ENCODE measurements around the gene MMP20.

DNA sequence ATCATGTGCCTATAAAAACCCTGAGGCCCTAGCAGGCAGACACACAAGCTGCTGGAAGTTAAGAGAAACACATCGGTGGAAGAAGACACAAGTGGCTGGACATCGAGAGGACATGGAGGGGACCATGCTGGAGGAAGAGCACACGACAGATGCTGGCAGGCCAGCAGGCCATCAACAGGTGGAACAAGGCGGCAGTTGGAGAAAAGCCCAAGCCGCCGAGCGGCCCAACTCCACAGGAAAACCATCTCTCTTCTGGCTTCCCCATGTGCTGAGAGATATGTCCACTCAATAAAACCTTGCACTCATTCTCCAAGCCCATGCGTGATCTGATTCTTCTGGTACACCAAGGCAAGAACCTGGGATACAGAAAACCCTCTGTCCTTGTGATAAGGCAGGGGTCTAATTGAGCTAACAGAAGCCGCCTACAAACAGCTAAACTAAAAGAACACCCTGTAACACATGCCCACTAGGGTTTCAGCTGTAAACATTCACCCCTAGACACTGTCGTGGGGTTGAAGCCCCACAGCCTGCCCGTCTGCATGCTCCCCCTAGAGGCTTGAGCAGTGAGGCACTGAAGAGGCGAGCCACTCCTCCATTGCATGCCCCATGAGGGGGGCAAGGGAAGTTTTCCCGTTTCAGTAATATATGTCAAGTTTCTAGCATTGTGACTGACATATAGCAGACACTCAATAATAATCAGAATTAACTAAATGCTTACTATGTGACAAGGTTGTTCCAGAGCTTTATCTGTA, 39.0 kb upstream of the MMP20 start:
- TF ChIP-seq, protein P1, sequence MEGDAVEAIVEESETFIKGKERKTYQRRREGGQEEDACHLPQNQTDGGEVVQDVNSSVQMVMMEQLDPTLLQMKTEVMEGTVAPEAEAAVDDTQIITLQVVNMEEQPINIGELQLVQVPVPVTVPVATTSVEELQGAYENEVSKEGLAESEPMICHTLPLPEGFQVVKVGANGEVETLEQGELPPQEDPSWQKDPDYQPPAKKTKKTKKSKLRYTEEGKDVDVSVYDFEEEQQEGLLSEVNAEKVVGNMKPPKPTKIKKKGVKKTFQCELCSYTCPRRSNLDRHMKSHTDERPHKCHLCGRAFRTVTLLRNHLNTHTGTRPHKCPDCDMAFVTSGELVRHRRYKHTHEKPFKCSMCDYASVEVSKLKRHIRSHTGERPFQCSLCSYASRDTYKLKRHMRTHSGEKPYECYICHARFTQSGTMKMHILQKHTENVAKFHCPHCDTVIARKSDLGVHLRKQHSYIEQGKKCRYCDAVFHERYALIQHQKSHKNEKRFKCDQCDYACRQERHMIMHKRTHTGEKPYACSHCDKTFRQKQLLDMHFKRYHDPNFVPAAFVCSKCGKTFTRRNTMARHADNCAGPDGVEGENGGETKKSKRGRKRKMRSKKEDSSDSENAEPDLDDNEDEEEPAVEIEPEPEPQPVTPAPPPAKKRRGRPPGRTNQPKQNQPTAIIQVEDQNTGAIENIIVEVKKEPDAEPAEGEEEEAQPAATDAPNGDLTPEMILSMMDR (IDR thresholded peaks at IDR 0.05; ENCODE audit: extremely low read depth in 1 of 2, insufficient read depth in 1 of 2, low read depth in 1 of 2, low read length in 2 of 2) = peak; percentile 30 to 37
- TF ChIP-seq POLR2AphosphoS5 (IDR thresholded peaks at IDR 0.05; ENCODE audit: insufficient read depth, low read depth, low read length) (no peak), MYC (IDR thresholded peaks at IDR 0.05; ENCODE audit: low read depth, low read length) (no peak), POLR2A (IDR thresholded peaks at IDR 0.05; ENCODE audit: low read depth, low read length) (no peak), EZH2 (IDR thresholded peaks at IDR 0.05; ENCODE audit: borderline replicate concordance, low read depth, low read length, severe bottlenecking) (no peak), JUN (IDR thresholded peaks at IDR 0.05; ENCODE audit: borderline replicate concordance, insufficient read depth, insufficient read length, low read depth) (no peak), GATA2 (IDR thresholded peaks at IDR 0.05; ENCODE audit: insufficient read depth, insufficient read length, low read depth, low read length) (no peak)
- TF ChIP-seq, protein P2, sequence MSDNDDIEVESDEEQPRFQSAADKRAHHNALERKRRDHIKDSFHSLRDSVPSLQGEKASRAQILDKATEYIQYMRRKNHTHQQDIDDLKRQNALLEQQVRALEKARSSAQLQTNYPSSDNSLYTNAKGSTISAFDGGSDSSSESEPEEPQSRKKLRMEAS (IDR thresholded peaks at IDR 0.05; ENCODE audit: insufficient read depth, insufficient read length) = no peak

Data from endothelial cell of umbilical vein (primary cell).